NT2/D1 (cell line): Measurements from ENCODE around the gene WDSUB1.

ENCODE experiments used
- SUZ12 ChIP-seq: IDR thresholded peaks from 2 replicates; pipeline ENCODE4 v1.6.1; 2011; ENCODE audit not compliant: insufficient read length, insufficient read depth; ENCODE audit errors: extremely low read depth
- YY1 ChIP-seq: IDR thresholded peaks from 2 replicates; pipeline ENCODE4 v1.6.1; 2011; ENCODE audit not compliant: insufficient read length, insufficient read depth
- ZNF274 ChIP-seq: IDR thresholded peaks from 2 replicates; pipeline ENCODE4 v1.6.1; 2011; ENCODE audit warnings: mild to moderate bottlenecking, low read depth, low read length

DNA sequence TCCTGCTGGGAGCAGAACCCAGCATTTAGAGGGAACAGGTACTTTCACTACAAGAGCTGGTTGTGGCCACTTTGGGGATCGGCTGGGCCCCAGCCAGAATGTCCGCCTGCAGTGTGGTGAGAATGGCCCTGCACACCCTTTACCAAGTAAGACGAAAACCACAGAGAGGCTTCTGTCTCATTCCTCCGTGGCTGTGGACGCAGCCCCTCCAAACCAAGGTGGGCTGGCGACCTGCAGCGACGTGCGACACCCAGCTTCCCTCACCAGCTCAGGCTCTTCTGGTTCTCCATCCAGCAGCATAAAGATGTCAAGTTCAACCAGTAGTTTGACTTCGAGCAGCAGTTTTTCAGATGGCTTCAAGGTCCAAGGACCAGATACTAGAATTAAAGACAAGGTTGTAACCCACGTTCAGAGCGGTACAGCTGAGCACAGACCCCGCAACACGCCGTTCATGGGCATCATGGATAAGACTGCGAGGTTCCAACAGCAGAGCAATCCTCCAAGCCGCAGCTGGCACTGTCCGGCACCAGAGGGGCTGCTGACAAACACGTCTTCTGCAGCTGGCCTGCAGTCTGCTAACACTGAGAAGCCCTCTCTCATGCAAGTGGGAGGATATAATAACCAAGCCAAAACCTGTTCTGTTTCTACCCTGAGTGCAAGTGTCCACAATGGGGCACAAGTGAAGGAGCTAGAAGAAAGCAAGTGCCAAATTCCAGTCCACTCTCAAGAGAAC is 56.2 kb downstream of the WDSUB1 start:
- TF ChIP-seq YY1 (no peak), ZNF274 (no peak), SUZ12 (no peak)
